HepG2 (cell line): ENCODE results near the gene COX14. TPM values are rescaled to one million over a fixed set of nuclear protein-coding genes. Genes with fewer than 3 reads are reported as not detected.

Source experiments
- AGO2 ChIP-seq: fragments of 200-400 bp; formaldehyde crosslinking; optimal IDR thresholded peaks from 2 replicates; pipeline ENCODE3; 2017; ENCODE audit warnings: mild to moderate bottlenecking, low read depth, low read length, moderate library complexity
- ATF5 ChIP-seq: sonication (generic); formaldehyde crosslinking; IDR thresholded peaks from 2 replicates; pipeline ENCODE4 v1.4.0; 2020; ENCODE audit warnings: mild to moderate bottlenecking, low read depth, missing genetic modification reagents
- CENPX ChIP-seq: sonication (generic); formaldehyde crosslinking; IDR thresholded peaks from 2 replicates; pipeline ENCODE4 v1.9.0; 2021; ENCODE audit warnings: mild to moderate bottlenecking, missing genetic modification reagents, moderate library complexity
- CHD2 ChIP-seq: IDR thresholded peaks from 2 replicates; pipeline ENCODE4 v1.6.1; 2011; ENCODE audit warnings: low read depth, low read length, improper control_type of control experiment
- ELF4 ChIP-seq: sonication (generic); formaldehyde crosslinking; IDR thresholded peaks from 2 replicates; pipeline ENCODE4 v1.5.0; 2020; ENCODE audit warnings: missing genetic modification reagents, mild to moderate bottlenecking, moderate library complexity, borderline replicate concordance
- GABPB1 ChIP-seq: IDR thresholded peaks from 2 replicates; pipeline ENCODE4 v1.6.1; 2016; ENCODE audit warnings: mild to moderate bottlenecking, missing genetic modification reagents, moderate library complexity, missing compliant biosample characterization
- HBP1 ChIP-seq: IDR thresholded peaks from 2 replicates; pipeline ENCODE4 v1.6.1; 2016; ENCODE audit warnings: low read depth, control low read depth
- HDAC1 ChIP-seq: sonication (generic); formaldehyde crosslinking; IDR thresholded peaks from 2 replicates; pipeline ENCODE4 v1.5.1; 2020; ENCODE audit warnings: mild to moderate bottlenecking, missing genetic modification reagents
- LCORL ChIP-seq, 2 experiments: fragments of 450-650 bp in 1 of 2; sonication (generic) in 1 of 2; formaldehyde crosslinking in 1 of 2; IDR thresholded peaks; 2 replicates each; pipeline versions ENCODE4 v1.5.0 to v1.6.1; 2017 to 2020; ENCODE audit warnings: antibody characterized with exemption in 1 of 2, missing genetic modification reagents in 1 of 2
- NR2C2 ChIP-seq: sonication (generic); formaldehyde crosslinking; IDR thresholded peaks from 2 replicates; pipeline ENCODE4 v1.4.0; 2020; ENCODE audit warnings: missing genetic modification reagents, mild to moderate bottlenecking, moderate library complexity, borderline replicate concordance
- PRPF4 ChIP-seq: fragments of 200-400 bp; formaldehyde crosslinking; IDR thresholded peaks from 2 replicates; pipeline ENCODE4 v1.6.1; 2016; ENCODE audit warnings: low read length, low read depth; ENCODE audit not compliant: poor library complexity, severe bottlenecking
- SKIL ChIP-seq: sonication (generic); formaldehyde crosslinking; IDR thresholded peaks from 2 replicates; pipeline ENCODE4 v1.8.0; 2022; ENCODE audit warnings: missing genetic modification reagents, mild to moderate bottlenecking, moderate library complexity, borderline replicate concordance
- SMYD3 ChIP-seq: sonication (generic); formaldehyde crosslinking; IDR thresholded peaks from 2 replicates; pipeline ENCODE4 v1.8.1; 2023; ENCODE audit warnings: mild to moderate bottlenecking, missing genetic modification reagents
- TARDBP ChIP-seq: sonication (generic); formaldehyde crosslinking; IDR thresholded peaks from 2 replicates; pipeline ENCODE4 v1.8.0; 2022; ENCODE audit warnings: mild to moderate bottlenecking, missing genetic modification reagents
- TCF12 ChIP-seq, 2 experiments: fragments of 450-650 bp in 1 of 2; sonication (generic) in 1 of 2; formaldehyde crosslinking in 1 of 2; IDR thresholded peaks; 2 replicates each; pipeline versions ENCODE4 v1.6.1 to v1.8.0; 2017 to 2022; ENCODE audit warnings: antibody characterized with exemption in 1 of 2, mild to moderate bottlenecking in 1 of 2, missing genetic modification reagents in 1 of 2, moderate library complexity in 1 of 2
- XRCC5 ChIP-seq: fragments of 200-400 bp; formaldehyde crosslinking; optimal IDR thresholded peaks from 2 replicates; pipeline ENCODE3; 2017; ENCODE audit warnings: mild to moderate bottlenecking, low read length
- ZBTB14 ChIP-seq: sonication (generic); formaldehyde crosslinking; IDR thresholded peaks from 2 replicates; pipeline ENCODE4 v1.4.0; 2020; ENCODE audit warnings: missing genetic modification reagents
- ZBTB3 ChIP-seq: sonication (generic); formaldehyde crosslinking; IDR thresholded peaks from 2 replicates; pipeline ENCODE4 v1.4.0; 2020; ENCODE audit warnings: low read depth, mild to moderate bottlenecking, moderate library complexity, missing genetic modification reagents, borderline replicate concordance
- ZC3H13 ChIP-seq: sonication (generic); formaldehyde crosslinking; IDR thresholded peaks from 2 replicates; pipeline ENCODE4 v1.8.1; 2023; ENCODE audit warnings: mild to moderate bottlenecking, missing genetic modification reagents, moderate library complexity
- ZNF160 ChIP-seq: sonication (generic); formaldehyde crosslinking; IDR thresholded peaks from 2 replicates; pipeline ENCODE4 v1.8.0; 2022; ENCODE audit warnings: mild to moderate bottlenecking, inconsistent platforms, missing genetic modification reagents
- ZNF703 ChIP-seq: sonication (generic); formaldehyde crosslinking; IDR thresholded peaks from 2 replicates; pipeline ENCODE4 v1.5.1; 2020; ENCODE audit warnings: missing genetic modification reagents, mild to moderate bottlenecking, moderate library complexity, borderline replicate concordance
- ZNF709 ChIP-seq: sonication (generic); formaldehyde crosslinking; IDR thresholded peaks from 2 replicates; pipeline ENCODE4 v1.5.0; 2020; ENCODE audit warnings: mild to moderate bottlenecking, missing genetic modification reagents
- ZNF777 ChIP-seq: sonication (generic); formaldehyde crosslinking; IDR thresholded peaks from 2 replicates; pipeline ENCODE4 v1.4.0; 2020; ENCODE audit warnings: missing genetic modification reagents
- ZSCAN29 ChIP-seq: sonication (generic); formaldehyde crosslinking; conservative IDR thresholded peaks from 2 replicates; pipeline ENCODE4 v1.4.0; 2020; ENCODE audit warnings: mild to moderate bottlenecking, missing genetic modification reagents
- polyA plus RNA-seq, 8 experiments: library from polyadenylated mRNA; depleted of rRNA in 3 of 8; stranded (reverse) in 7 of 8; unstranded in 1 of 8; fragments of >200 nt; fragmentation: Illumina TruSeq in 4 of 8; extraction: Trizol in 4 of 8; gene quantifications; 2 replicates each; pipeline versions ENCODE4 v1.2.1 to v1.2.3, GENCODE V29; 2011 to 2016; ENCODE audit warnings: low read depth in 4 of 8, missing spikeins in 1 of 8, mixed read lengths in 1 of 8; ENCODE audit not compliant: insufficient read depth in 1 of 8
- total RNA-seq, 5 experiments: library from RNA; depleted of rRNA; stranded (reverse); fragments of >200 nt; fragmentation: Illumina TruSeq; extraction: Trizol; gene quantifications; 2 replicates each; pipeline ENCODE4 v1.2.3, GENCODE V29; 2016; ENCODE audit warnings: low read depth in 1 of 5

COX14 gene
- total and polyA plus RNA-seq, 2 of the 13 experiments (the other 11 are each of a cell fraction or from before 2014, with no cell fraction given), result 53.0 to 71.6 TPM

GRCh38 chr12:50111693-50112455 lies at the start of gene COX14 (continued):
- TF ChIP-seq ZNF160 (peak; percentile 65; the same call in 1 of the 2 replicates), HDAC1 (peak; percentile 97), TCF12 (IDR thresholded peaks at IDR 0.05) (no peak), TCF12 (CRISPR knock-in tag; IDR thresholded peaks at IDR 0.05) (no peak), CHD2 (no peak), ELF4 (CRISPR knock-in tag) (peak; percentile 94), ZBTB3 (no peak), SMYD3 (peak; percentile 82; the same call in 1 of the 2 replicates), ZC3H13 (no peak), ZBTB14 (CRISPR knock-in tag) (no peak), NR2C2 (CRISPR knock-in tag) (peak; percentile 87), ZNF703 (CRISPR knock-in tag) (no peak), CENPX (CRISPR knock-in tag) (no peak), HBP1 (peak; percentile 63; the same call in 1 of the 2 replicates), PRPF4 (no peak), ATF5 (peak; percentile 65; the same call in 1 of the 2 replicates), AGO2 (peak; percentile 78), ZNF777 (CRISPR knock-in tag) (no peak), GABPB1 (CRISPR knock-in tag) (peak; percentile 96), ZNF709 (CRISPR knock-in tag) (peak; percentile 90; the same call in 1 of the 2 replicates), XRCC5 (peak; percentile 87), ZSCAN29 (CRISPR knock-in tag) (peak; percentile 66; the same call in 1 of the 2 replicates), TARDBP (peak; percentile 90), LCORL (IDR thresholded peaks at IDR 0.05) (no peak), LCORL (CRISPR knock-in tag; IDR thresholded peaks at IDR 0.05) (peak; percentile 58; the same call in 1 of the 2 replicates), SKIL (no peak)
